Stimulated activated CD8-positive, alpha-beta memory T cell treated with anti-CD3 and anti-CD28 coated beads, Interleukin-12 subunit alpha, Interleukin-12 subunit beta, amount 100 ng/mL, for 4 hours (primary cell): ENCODE data around the gene SLC52A3.
A peak's percentile ranks its signal among the peaks of the same experiment; 100 is the strongest.
"Not testable (repeated sequence)": the region's sequence is repeated elsewhere in the genome, so short reads cannot be mapped to it uniquely, and the experiment has no call there.

Source experiments
- DNase-seq: peaks from one replicate; pipeline ENCODE4 v3.0.0-alpha.2; 2020; ENCODE audit warnings: low read depth

The SLC52A3 gene

GRCh38 chr20:728256-728944, 39.9 kb downstream of the SLC52A3 start:
- peak; percentile 42 for DNase-seq

GRCh38 chr20:726160-726559, 42.1 kb downstream of the SLC52A3 start:
- DNase-seq: no peak

GRCh38 chr20:725491-725890, 42.8 kb downstream of the SLC52A3 start:
- no peak for DNase-seq

- not testable (repeated sequence) for DNase-seq
Observed at GRCh38 chr20:724797-725196, 43.5 kb downstream of the SLC52A3 start.

GRCh38 chr20:723756-724155, 44.5 kb downstream of the SLC52A3 start:
- DNase-seq: no peak

- DNase-seq: no peak
Observed at GRCh38 chr20:722822-723644, 45.3 kb downstream of the SLC52A3 start.

- no peak for DNase-seq
Observed at GRCh38 chr20:721876-722275, 46.4 kb downstream of the SLC52A3 start.

GRCh38 chr20:719816-720215, 48.5 kb downstream of the SLC52A3 start:
- DNase-seq: no peak

- no peak for DNase-seq
Observed at GRCh38 chr20:719068-719467, 49.2 kb downstream of the SLC52A3 start.

- DNase-seq: no peak
Observed at GRCh38 chr20:717832-718231, 50.5 kb downstream of the SLC52A3 start.

GRCh38 chr20:717271-717670, 51.0 kb downstream of the SLC52A3 start:
- no peak for DNase-seq

- no peak for DNase-seq
Observed at GRCh38 chr20:714453-714852, 53.8 kb downstream of the SLC52A3 start.

GRCh38 chr20:711576-711975, 56.7 kb downstream of the SLC52A3 start:
- DNase-seq: no peak

GRCh38 chr20:710780-711450, 57.4 kb downstream of the SLC52A3 start:
- DNase-seq: no peak
